ENCODE data around the gene POU5F1. TPM values are rescaled to one million over a fixed set of nuclear protein-coding genes. Genes with fewer than 3 reads are reported as not detected.
"Not testable (repeated sequence)": the region's sequence is repeated elsewhere in the genome, so short reads cannot be mapped to it uniquely, and the experiment has no call there.

The POU5F1 gene
- total RNA-seq, 1 experiment from 2014 or later = 5.7 TPM

GRCh38 chr6:31196251-31197022, 26.0 kb upstream of the POU5F1 start:
- H3K4me3 ChIP-seq = peak overlapping the region; percentile 60; the same call in 1 of the 2 replicates
- not testable (repeated sequence) for H3K4me1 ChIP-seq; H3K9me3 ChIP-seq (replicated peaks); H3K36me3 ChIP-seq; H3K27ac ChIP-seq; H3K27me3 ChIP-seq; DNase-seq

- not testable (repeated sequence) for H3K36me3 ChIP-seq; H3K4me3 ChIP-seq; H3K27ac ChIP-seq; H3K27me3 ChIP-seq; DNase-seq; H3K9me3 ChIP-seq (replicated peaks); H3K4me1 ChIP-seq
These were observed 25.0 kb upstream of the POU5F1 start for GRCh38 chr6:31195308-31195979.

- no peak for DNase-seq
- Histone ChIP-seq H3K27ac (no peak overlapping the region), H3K4me1 (no peaks in the 10 kb centered on the region), H3K36me3 (no peaks in the 10 kb centered on the region), H3K27me3 (no peaks in the 10 kb centered on the region), H3K9me3 (replicated peaks) (no peaks in the 10 kb centered on the region), H3K4me3 (no peak overlapping the region)
These were observed 23.8 kb upstream of the POU5F1 start for GRCh38 chr6:31194061-31194834.

- no peaks in the 10 kb centered on the region for H3K9me3 ChIP-seq (replicated peaks)
- H3K27ac ChIP-seq = no peak overlapping the region
- H3K4me3 ChIP-seq = no peak overlapping the region
These were observed 22.7 kb upstream of the POU5F1 start for GRCh38 chr6:31193206-31193605.

GRCh38 chr6:31192431-31193105, 22.1 kb upstream of the POU5F1 start:
- not testable (repeated sequence) for H3K27me3 ChIP-seq; H3K36me3 ChIP-seq; H3K4me1 ChIP-seq; H3K9me3 ChIP-seq (replicated peaks); H3K4me3 ChIP-seq; H3K27ac ChIP-seq
- peak; percentile 70 to 83 for DNase-seq

More at GRCh38 chr6:31193206-31193605, 22.7 kb upstream of the POU5F1 start:
- DNase-seq = no peak
- Histone ChIP-seq H3K27me3 (no peaks in the 10 kb centered on the region), H3K4me1 (no peaks in the 10 kb centered on the region), H3K36me3 (no peaks in the 10 kb centered on the region)

GRCh38 chr6:31190488-31190887, 20.0 kb upstream of the POU5F1 start:
- no peak overlapping the region for H3K4me3 ChIP-seq

GRCh38 chr6:31189223-31189622, 18.7 kb upstream of the POU5F1 start:
- not testable (repeated sequence) for H3K4me1 ChIP-seq; H3K9me3 ChIP-seq (replicated peaks); H3K4me3 ChIP-seq

More at GRCh38 chr6:31190488-31190887, 20.0 kb upstream of the POU5F1 start:
- no peak for DNase-seq
- no peaks in the 10 kb centered on the region for H3K36me3 ChIP-seq
- no peaks in the 10 kb centered on the region for H3K27me3 ChIP-seq
- peaks cover 6% of the 10 kb centered on the region; the same call in 1 of the 2 replicates for H3K4me1 ChIP-seq
- H3K9me3 ChIP-seq (replicated peaks) = no peaks in the 10 kb centered on the region
- H3K27ac ChIP-seq = no peak overlapping the region

GRCh38 chr6:31187780-31188194, 17.3 kb upstream of the POU5F1 start:
- Histone ChIP-seq H3K27me3 (no peaks in the 10 kb centered on the region), H3K4me1 (peaks cover 6% of the 10 kb centered on the region; the same call in 1 of the 2 replicates), H3K36me3 (no peaks in the 10 kb centered on the region), H3K4me3 (no peak overlapping the region), H3K9me3 (replicated peaks) (no peaks in the 10 kb centered on the region), H3K27ac (no peak overlapping the region; the same call in 1 of the 2 replicates)
- DNase-seq = peak in 1 of 2 experiments; percentile 29

More at GRCh38 chr6:31189223-31189622, 18.7 kb upstream of the POU5F1 start:
- not testable (repeated sequence) for H3K36me3 ChIP-seq, DNase-seq, H3K27ac ChIP-seq, H3K27me3 ChIP-seq

- H3K4me3 ChIP-seq = peak overlapping the region; percentile 73
- H3K4me1 ChIP-seq = peaks cover 6% of the 10 kb centered on the region; the same call in 1 of the 2 replicates
- H3K36me3 ChIP-seq = peaks cover 9% of the 10 kb centered on the region
- H3K27me3 ChIP-seq = no peaks in the 10 kb centered on the region
- H3K9me3 ChIP-seq (replicated peaks) = no peaks in the 10 kb centered on the region
- DNase-seq = peak; percentile 89 to 90
- peak overlapping the region; percentile 95 for H3K27ac ChIP-seq
These were observed 15.7 kb upstream of the POU5F1 start for GRCh38 chr6:31186052-31186734.

- Histone ChIP-seq H3K27ac (peak overlapping the region; percentile 95), H3K4me3 (peak overlapping the region; percentile 73), H3K36me3 (peaks cover 14% of the 10 kb centered on the region)
- not testable (repeated sequence) for H3K9me3 ChIP-seq (replicated peaks); H3K27me3 ChIP-seq; H3K4me1 ChIP-seq
- DNase-seq = peak in 1 of 2 experiments; percentile 27
These were observed 15.2 kb upstream of the POU5F1 start for GRCh38 chr6:31185695-31186051.

GRCh38 chr6:31183859-31184258, 13.4 kb upstream of the POU5F1 start:
- DNase-seq; H3K27me3 ChIP-seq; H3K9me3 ChIP-seq (replicated peaks); H3K4me3 ChIP-seq; H3K4me1 ChIP-seq; H3K27ac ChIP-seq: not testable (repeated sequence)
- H3K36me3 ChIP-seq = peaks cover 18% of the 10 kb centered on the region

GRCh38 chr6:31183287-31183686, 12.8 kb upstream of the POU5F1 start:
- DNase-seq; H3K27me3 ChIP-seq; H3K27ac ChIP-seq; H3K4me1 ChIP-seq; H3K9me3 ChIP-seq (replicated peaks); H3K4me3 ChIP-seq: not testable (repeated sequence)
- H3K36me3 ChIP-seq = peaks cover 18% of the 10 kb centered on the region

GRCh38 chr6:31180500-31180899, 10.0 kb upstream of the POU5F1 start:
- DNase-seq = no peak
- peaks cover 12% of the 10 kb centered on the region for H3K4me1 ChIP-seq
- no peaks in the 10 kb centered on the region for H3K27me3 ChIP-seq
- H3K9me3 ChIP-seq (replicated peaks) = no peaks in the 10 kb centered on the region
- no peak overlapping the region for H3K4me3 ChIP-seq
- H3K36me3 ChIP-seq = peaks cover 18% of the 10 kb centered on the region
- H3K27ac ChIP-seq = no peak overlapping the region

- H3K27ac ChIP-seq = no peak overlapping the region
- no peaks in the 10 kb centered on the region for H3K27me3 ChIP-seq
- peaks cover 18% of the 10 kb centered on the region for H3K36me3 ChIP-seq
- no peaks in the 10 kb centered on the region for H3K9me3 ChIP-seq (replicated peaks)
- DNase-seq = no peak
- H3K4me3 ChIP-seq = no peak overlapping the region
- H3K4me1 ChIP-seq = peaks cover 18% of the 10 kb centered on the region
These were observed 9.4 kb upstream of the POU5F1 start for GRCh38 chr6:31179896-31180295.
